SU-DHL-6 (cell line): ENCODE measurements around the gene RTL3.

ENCODE experiments used
- H2AFZ ChIP-seq: fragments of 200-600 bp; sonication (generic); 2 replicates; pipeline ENCODE4 v1.6.1; 2014; ENCODE audit warnings: low read depth, mild to moderate bottlenecking, moderate library complexity, mixed read lengths, antibody characterized with exemption, low read length; ENCODE audit not compliant: severe bottlenecking
- H3F3A ChIP-seq: fragments of 200-600 bp; shearing (Covaris generic); 2 replicates; pipeline ENCODE4 v1.6.0; 2016; ENCODE audit warnings: antibody characterized with exemption, mild to moderate bottlenecking; ENCODE audit not compliant: insufficient read depth
- H3K27ac ChIP-seq: fragments of 200-600 bp; sonication (generic); 2 replicates; pipeline ENCODE4 v1.5.1; 2016; ENCODE audit warnings: low read depth, mild to moderate bottlenecking, low read length, moderate library complexity, mixed read lengths
- H3K27me3 ChIP-seq: fragments of 200-600 bp; sonication (generic), shearing (Covaris generic); 2 replicates; pipeline ENCODE4 v1.6.0; 2014; ENCODE audit warnings: mild to moderate bottlenecking, low read length
- H3K36me3 ChIP-seq: fragments of 200-600 bp; sonication (generic); 2 replicates; pipeline ENCODE4 v1.6.1; 2014; ENCODE audit warnings: mild to moderate bottlenecking, low read length, mixed read lengths
- H3K4me2 ChIP-seq: fragments of 300-600, 200-600 bp; shearing (Covaris generic), sonication (generic); 2 replicates; pipeline ENCODE4 v1.6.0; 2014; ENCODE audit warnings: low read length, low read depth, mild to moderate bottlenecking; ENCODE audit not compliant: poor library complexity, severe bottlenecking
- H3K4me3 ChIP-seq: fragments of 200-600 bp; sonication (generic); 2 replicates; pipeline ENCODE4 v1.5.1; 2014; ENCODE audit warnings: antibody characterized with exemption, low read length, mild to moderate bottlenecking, mixed read lengths; ENCODE audit not compliant: insufficient read depth, poor library complexity, severe bottlenecking
- H3K79me2 ChIP-seq: fragments of 200-600 bp; sonication (generic); 2 replicates; pipeline ENCODE4 v1.6.1; 2014; ENCODE audit warnings: mild to moderate bottlenecking, low read length, moderate library complexity; ENCODE audit not compliant: insufficient read depth
- H3K9ac ChIP-seq: fragments of 200-600 bp; sonication (generic); 2 replicates; pipeline ENCODE4 v1.7.0; 2014; ENCODE audit warnings: mild to moderate bottlenecking, low read length
- H3K9me2 ChIP-seq: fragments of 200-600 bp; sonication (generic); replicated peaks from 2 replicates; pipeline ENCODE4 v1.6.1; 2014; ENCODE audit warnings: low read length; ENCODE audit not compliant: insufficient read depth
- H3K9me3 ChIP-seq: fragments of 200-600 bp; sonication (generic); 2 replicates; pipeline ENCODE4 v1.6.1; 2014; ENCODE audit warnings: low read length, mixed read lengths; ENCODE audit not compliant: insufficient read depth
- H4K20me1 ChIP-seq: fragments of 200-600 bp; sonication (generic); 2 replicates; pipeline ENCODE4 v1.6.1; 2014; ENCODE audit warnings: low read depth, mild to moderate bottlenecking, antibody characterized with exemption, low read length, moderate library complexity, mixed read lengths
- CTCF ChIP-seq: fragments of 200-600 bp; sonication (generic); IDR thresholded peaks from one replicate; pipeline ENCODE4 v1.5.1; 2017; ENCODE audit warnings: antibody characterized with exemption, mild to moderate bottlenecking, low read length, moderate library complexity; ENCODE audit not compliant: insufficient read depth, poor library complexity, severe bottlenecking
- EZH2phosphoT487 ChIP-seq: fragments of 200-600 bp; sonication (generic), shearing (Covaris generic); conservative IDR thresholded peaks from 2 replicates; pipeline ENCODE4 v1.6.1; 2018; ENCODE audit warnings: mild to moderate bottlenecking, antibody characterized with exemption, low read length, moderate library complexity, mixed read lengths

RTL3 gene

GRCh38 chrX:78658845-78659744, at the start of gene RTL3:
RTL3 (minus strand) TSS chrX:78659328; CDS start chrX:78658420, 908 bp downstream.
- no peak within 1 kb of the TSS for H3K4me3 ChIP-seq
- no peaks in the 10 kb centered on the region for H3K9me2 ChIP-seq
- H3K27me3 ChIP-seq = no peaks in the 10 kb centered on the region
- no peak within 1 kb of the TSS for H3K4me2 ChIP-seq
- no peak within 1 kb of the TSS for H3K9ac ChIP-seq
- no peaks in the 10 kb centered on the region for H3K36me3 ChIP-seq
- no peaks in the 10 kb centered on the region for H3K79me2 ChIP-seq
- no peaks in the 10 kb centered on the region for H4K20me1 ChIP-seq
- TF ChIP-seq CTCF (no peak), EZH2phosphoT487 (no peak)
- H3K27ac ChIP-seq = no peak within 1 kb of the TSS
- no peak within 1 kb of the TSS for H2AFZ ChIP-seq
- H3K9me3 ChIP-seq = no peaks in the 10 kb centered on the region
- no peaks in the 10 kb centered on the region for H3F3A ChIP-seq

- no peaks in the 10 kb centered on the region for H3K27me3 ChIP-seq
- H3F3A ChIP-seq = no peaks in the 10 kb centered on the region
- no peak overlapping the region for H3K9ac ChIP-seq
- H4K20me1 ChIP-seq = no peaks in the 10 kb centered on the region
- no peak overlapping the region for H3K4me2 ChIP-seq
- H2AFZ ChIP-seq = no peak overlapping the region
- no peaks in the 10 kb centered on the region for H3K9me2 ChIP-seq
- TF ChIP-seq CTCF = no peak
- no peak for TF ChIP-seq EZH2phosphoT487
- no peaks in the 10 kb centered on the region for H3K79me2 ChIP-seq
- H3K9me3 ChIP-seq = no peaks in the 10 kb centered on the region
- H3K36me3 ChIP-seq = no peaks in the 10 kb centered on the region
- no peak overlapping the region for H3K4me3 ChIP-seq
- no peak overlapping the region for H3K27ac ChIP-seq
Observed at GRCh38 chrX:78708816-78709215, 49.7 kb upstream of the RTL3 start.

- no peak overlapping the region for H3K9ac ChIP-seq
- no peaks in the 10 kb centered on the region for H3K27me3 ChIP-seq
- no peaks in the 10 kb centered on the region for H3K9me2 ChIP-seq
- H3F3A ChIP-seq = no peaks in the 10 kb centered on the region
- H3K79me2 ChIP-seq = no peaks in the 10 kb centered on the region
- H3K4me2 ChIP-seq = no peak overlapping the region
- H3K4me3 ChIP-seq = no peak overlapping the region
- no peaks in the 10 kb centered on the region for H4K20me1 ChIP-seq
- no peak overlapping the region for H3K27ac ChIP-seq
- H3K9me3 ChIP-seq = no peaks in the 10 kb centered on the region
- H2AFZ ChIP-seq = no peak overlapping the region
- no peaks in the 10 kb centered on the region for H3K36me3 ChIP-seq
- TF ChIP-seq EZH2phosphoT487 (no peak), CTCF (no peak)
Observed at GRCh38 chrX:78708262-78708661, 49.1 kb upstream of the RTL3 start.
